ENCODE data around the gene PTGR3.

Gene PTGR3

DNA sequence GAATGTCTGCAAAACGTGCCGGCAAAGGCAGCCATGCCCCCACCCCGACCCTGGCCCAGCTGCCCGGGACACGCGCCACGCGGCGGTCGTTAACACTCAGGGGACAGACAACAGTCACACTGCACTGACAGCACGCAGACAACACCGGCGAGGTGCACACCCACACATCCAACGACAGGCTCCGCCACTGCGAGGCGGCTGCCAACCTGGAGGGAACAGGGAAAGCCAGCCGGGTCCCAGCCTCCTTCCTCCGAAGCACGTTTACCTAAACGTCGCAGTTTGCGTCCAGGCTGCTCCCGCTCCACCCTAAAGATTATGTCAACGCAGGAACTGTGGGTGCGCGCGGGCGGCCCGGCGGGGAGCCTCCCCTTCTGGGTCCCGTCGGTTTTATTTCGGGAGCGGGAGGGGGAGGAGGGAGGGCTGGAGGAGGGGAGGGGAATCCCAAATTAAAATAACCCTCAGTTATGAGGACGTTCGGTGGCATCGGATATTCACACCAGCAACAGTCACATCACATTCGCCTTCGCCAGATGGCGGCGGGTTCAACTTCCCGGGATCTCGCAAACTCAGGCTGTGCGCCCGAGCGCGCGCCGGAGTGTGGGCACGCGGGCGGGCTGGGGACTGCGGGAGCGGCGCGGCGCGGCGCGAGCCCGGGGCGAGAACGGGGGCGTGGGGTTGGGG is 644 bp downstream of the PTGR3 start:
- TF ChIP-seq, protein P1, sequence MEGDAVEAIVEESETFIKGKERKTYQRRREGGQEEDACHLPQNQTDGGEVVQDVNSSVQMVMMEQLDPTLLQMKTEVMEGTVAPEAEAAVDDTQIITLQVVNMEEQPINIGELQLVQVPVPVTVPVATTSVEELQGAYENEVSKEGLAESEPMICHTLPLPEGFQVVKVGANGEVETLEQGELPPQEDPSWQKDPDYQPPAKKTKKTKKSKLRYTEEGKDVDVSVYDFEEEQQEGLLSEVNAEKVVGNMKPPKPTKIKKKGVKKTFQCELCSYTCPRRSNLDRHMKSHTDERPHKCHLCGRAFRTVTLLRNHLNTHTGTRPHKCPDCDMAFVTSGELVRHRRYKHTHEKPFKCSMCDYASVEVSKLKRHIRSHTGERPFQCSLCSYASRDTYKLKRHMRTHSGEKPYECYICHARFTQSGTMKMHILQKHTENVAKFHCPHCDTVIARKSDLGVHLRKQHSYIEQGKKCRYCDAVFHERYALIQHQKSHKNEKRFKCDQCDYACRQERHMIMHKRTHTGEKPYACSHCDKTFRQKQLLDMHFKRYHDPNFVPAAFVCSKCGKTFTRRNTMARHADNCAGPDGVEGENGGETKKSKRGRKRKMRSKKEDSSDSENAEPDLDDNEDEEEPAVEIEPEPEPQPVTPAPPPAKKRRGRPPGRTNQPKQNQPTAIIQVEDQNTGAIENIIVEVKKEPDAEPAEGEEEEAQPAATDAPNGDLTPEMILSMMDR (IDR thresholded peaks at IDR 0.05; ENCODE audit: extremely low read depth, insufficient read depth, missing control alignments), result no peak
- in situ Hi-C loops (cut with MboI; ENCODE audit: low pct_unique_long_range_greater_than_20kb, low sequenced_read_pairs, unreplicated experiment), result no loop called here
- DNase-seq (ENCODE audit: low spot score), result peak; percentile 59

DNA sequence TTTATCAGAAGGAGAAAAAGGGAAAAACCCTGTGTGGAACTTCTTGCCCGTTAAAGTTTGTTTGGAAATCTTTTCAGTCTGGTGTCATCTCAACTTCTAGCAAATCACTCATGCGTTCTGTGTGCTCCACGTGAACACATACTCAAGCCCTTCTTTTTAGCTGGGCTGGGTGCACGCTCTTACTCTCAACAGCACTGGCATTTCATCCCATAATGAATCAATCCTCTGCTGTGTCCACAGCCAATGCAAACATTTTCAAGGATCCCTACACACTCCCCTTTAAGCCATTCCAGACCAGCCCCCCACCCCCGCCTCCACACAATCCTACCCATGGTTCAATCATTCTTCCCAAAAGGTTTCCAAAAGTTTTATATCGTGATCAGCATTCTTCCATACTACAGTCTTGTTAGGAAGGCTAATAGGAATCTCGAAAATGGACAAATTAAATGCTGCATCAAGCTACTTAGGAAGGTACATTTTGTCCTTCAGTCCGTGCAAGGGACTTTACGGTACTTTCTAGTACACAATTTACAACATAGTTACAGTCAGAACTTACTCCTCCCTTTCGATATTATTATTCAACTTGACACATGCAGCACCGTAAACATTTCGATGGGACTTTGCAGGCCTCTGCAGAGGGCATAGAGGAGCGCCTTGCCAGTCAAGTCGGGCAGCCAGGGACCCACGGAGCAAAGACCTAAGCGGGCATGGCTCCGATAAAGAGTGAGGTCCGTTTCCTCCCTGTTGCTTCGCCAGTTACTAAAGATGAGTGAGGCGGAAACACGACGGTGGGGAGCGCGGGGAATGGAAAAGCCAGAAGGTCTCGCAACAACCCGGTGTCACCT is 1.4 kb downstream of the PTGR3 start:
- TF ChIP-seq, protein P1 (IDR thresholded peaks at IDR 0.05; ENCODE audit: extremely low read depth, insufficient read depth, missing control alignments), result no peak
- in situ Hi-C loops (cut with MboI; ENCODE audit: low pct_unique_long_range_greater_than_20kb, low sequenced_read_pairs, unreplicated experiment), result no loop called here
- DNase-seq (ENCODE audit: low spot score), result peak; percentile 70

GRCh38 chr18:75206452-75207309 is 2.3 kb downstream of the PTGR3 start:
- in situ Hi-C loops (cut with MboI; ENCODE audit: low pct_unique_long_range_greater_than_20kb, low sequenced_read_pairs, unreplicated experiment), result no loop called here
- TF ChIP-seq, protein P1 (IDR thresholded peaks at IDR 0.05; ENCODE audit: extremely low read depth, insufficient read depth, missing control alignments), result no peak
- no peak for DNase-seq (ENCODE audit: low spot score)

GRCh38 chr18:75205514-75206132 is 3.3 kb downstream of the PTGR3 start:
- TF ChIP-seq, protein P1 (IDR thresholded peaks at IDR 0.05; ENCODE audit: extremely low read depth, insufficient read depth, missing control alignments), result no peak
- DNase-seq (ENCODE audit: low spot score), result no peak
- in situ Hi-C loops (cut with MboI; ENCODE audit: low pct_unique_long_range_greater_than_20kb, low sequenced_read_pairs, unreplicated experiment), result no loop called here

GRCh38 chr18:75204732-75205513 is 4.0 kb downstream of the PTGR3 start:
- TF ChIP-seq, protein P1 (IDR thresholded peaks at IDR 0.05; ENCODE audit: extremely low read depth, insufficient read depth, missing control alignments), result no peak
- DNase-seq (ENCODE audit: low spot score), result peak; percentile 36
- in situ Hi-C loops (cut with MboI; ENCODE audit: low pct_unique_long_range_greater_than_20kb, low sequenced_read_pairs, unreplicated experiment), result no loop called here
